Measurements from ENCODE around the gene DNAH14.

- TF ChIP-seq CTCF (IDR thresholded peaks at IDR 0.05) (no peak), POLR2A (IDR thresholded peaks at IDR 0.05) (no peak)
Measured at GRCh38 chr1:225319871-225320270, 390.4 kb downstream of the DNAH14 start.

Data from breast epithelium (tissue), 3 donors.